Lung (tissue), 16 donors: ENCODE measurements around the gene VCAN. TPM values are rescaled to one million over a fixed set of nuclear protein-coding genes. Genes with fewer than 3 reads are reported as not detected.

ENCODE experiments used
- ATAC-seq: fragments of 200-7000 bp; cut with Tn5 transposase; one replicate; pipeline ENCODE4 v1.9.1; 2020; ENCODE audit warnings: moderate number of reproducible peaks; ENCODE audit not compliant: insufficient read depth, low FRiP score
- DNase-seq, 3 donors: peaks; one replicate each; pipeline ENCODE4 v3.0.0-alpha.2; 2013 to 2017
- H3K27ac ChIP-seq, 2 donors: one replicate each; pipeline ENCODE4 v1.5.1; 2013; ENCODE audit warnings: mild to moderate bottlenecking in 2 of 2, moderate library complexity in 2 of 2, control low read depth in 1 of 2, inconsistent platforms in 1 of 2, low read depth in 1 of 2, low read length in 1 of 2
- H3K27me3 ChIP-seq, 3 donors: one replicate each; pipeline ENCODE4 v1.5.1; 2013; ENCODE audit warnings: low read length in 2 of 3; ENCODE audit not compliant: control insufficient read depth in 3 of 3, insufficient read depth in 3 of 3
- H3K36me3 ChIP-seq, 4 donors: one replicate each; pipeline ENCODE4 v1.5.1; 2013; ENCODE audit warnings: low read length in 4 of 4, mild to moderate bottlenecking in 1 of 4, moderate library complexity in 1 of 4; ENCODE audit not compliant: control insufficient read depth in 4 of 4, insufficient read depth in 4 of 4
- H3K4me1 ChIP-seq, 5 donors: one replicate each; pipeline ENCODE4 v1.5.1; 2013; ENCODE audit warnings: low read length in 5 of 5, mild to moderate bottlenecking in 2 of 5, moderate library complexity in 1 of 5; ENCODE audit not compliant: control insufficient read depth in 5 of 5, insufficient read depth in 5 of 5
- H3K4me3 ChIP-seq: one replicate; pipeline ENCODE4 v1.5.1; 2013; ENCODE audit warnings: mild to moderate bottlenecking, control low read depth, moderate library complexity
- H3K9ac ChIP-seq, 2 donors: one replicate each; pipeline ENCODE4 v1.5.1; 2013; ENCODE audit warnings: low read length in 2 of 2, control low read depth in 1 of 2; ENCODE audit not compliant: insufficient read depth in 1 of 2
- H3K9me3 ChIP-seq, 4 donors: one replicate each; pipeline ENCODE4 v1.5.1; 2013; ENCODE audit warnings: low read length in 3 of 4, mild to moderate bottlenecking in 1 of 4, moderate library complexity in 1 of 4; ENCODE audit not compliant: control insufficient read depth in 4 of 4, insufficient read depth in 3 of 4
- WGBS, 2 donors: extraction: QIAGEN DNeasy Blood & Tissue Kit; methylation state at CpG; one replicate each; pipeline ENCODE4 v1.1.7; 2013; 5-methylcytosine and 5-hydroxymethylcytosine counted together
- long read RNA-seq, 5 donors: transcript quantifications; one replicate each; lab custom pipeline, GENCODE V29; 2026
- polyA plus RNA-seq, 2 donors: library from polyadenylated mRNA; stranded (reverse); fragments of 200-250 nt; gene quantifications; one replicate each; pipeline ENCODE4 v1.2.1, GENCODE V29; 2013
- total RNA-seq, 2 donors: library from RNA; depleted of rRNA in 1 of 2; stranded (reverse); fragments of >200 nt in 1 of 2; gene quantifications; one replicate each; pipeline ENCODE4 v1.2.1, GENCODE V29; 2014 to 2021
- TF ChIP-seq, protein P1 (sequence below): IDR thresholded peaks from 2 replicates; pipeline ENCODE4 v1.5.1; 2012; ENCODE audit warnings: mild to moderate bottlenecking; ENCODE audit errors: control extremely low read depth, extremely low read depth
- donor health status: control.
- donor health status: control.
- donor health status: Bipolar disorder and iron deficiency.
- donor health status: healthy.
- donor health status: DM: yes; HTN: yes; CAD: no.

VCAN gene
- total RNA-seq (100 to 1,000 TPM; 189 to 276 TPM), polyA plus RNA-seq (100 to 1,000 TPM in 1 of 2 donors, 10 to 100 TPM in 1; 11.6 to 123 TPM)
- long read RNA-seq, donor 1, full-length matches to known transcripts: 127 of 251 reads
- long read RNA-seq, donor 1, partial matches to known transcripts: 124 of 251 reads
- long read RNA-seq, donor 1, other reads (novel, unspliced or antisense): 0 of 251 reads
- long read RNA-seq, donor 2, full-length matches to known transcripts: 42 of 90 reads
- long read RNA-seq, donor 2, partial matches to known transcripts: 48 of 90 reads
- long read RNA-seq, donor 2, other reads (novel, unspliced or antisense): 0 of 90 reads
- long read RNA-seq, donor 3, full-length matches to known transcripts: 53 of 103 reads
- long read RNA-seq, donor 3, partial matches to known transcripts: 50 of 103 reads
- long read RNA-seq, donor 3, other reads (novel, unspliced or antisense): 0 of 103 reads
- long read RNA-seq, donor 4, full-length matches to known transcripts: 46 of 108 reads
- long read RNA-seq, donor 4, partial matches to known transcripts: 62 of 108 reads
- long read RNA-seq, donor 4, other reads (novel, unspliced or antisense): 0 of 108 reads
- long read RNA-seq, donor 5, full-length matches to known transcripts: 158 of 300 reads
- long read RNA-seq, donor 5, partial matches to known transcripts: 142 of 300 reads
- long read RNA-seq, donor 5, other reads (novel, unspliced or antisense): 0 of 300 reads

DNA sequence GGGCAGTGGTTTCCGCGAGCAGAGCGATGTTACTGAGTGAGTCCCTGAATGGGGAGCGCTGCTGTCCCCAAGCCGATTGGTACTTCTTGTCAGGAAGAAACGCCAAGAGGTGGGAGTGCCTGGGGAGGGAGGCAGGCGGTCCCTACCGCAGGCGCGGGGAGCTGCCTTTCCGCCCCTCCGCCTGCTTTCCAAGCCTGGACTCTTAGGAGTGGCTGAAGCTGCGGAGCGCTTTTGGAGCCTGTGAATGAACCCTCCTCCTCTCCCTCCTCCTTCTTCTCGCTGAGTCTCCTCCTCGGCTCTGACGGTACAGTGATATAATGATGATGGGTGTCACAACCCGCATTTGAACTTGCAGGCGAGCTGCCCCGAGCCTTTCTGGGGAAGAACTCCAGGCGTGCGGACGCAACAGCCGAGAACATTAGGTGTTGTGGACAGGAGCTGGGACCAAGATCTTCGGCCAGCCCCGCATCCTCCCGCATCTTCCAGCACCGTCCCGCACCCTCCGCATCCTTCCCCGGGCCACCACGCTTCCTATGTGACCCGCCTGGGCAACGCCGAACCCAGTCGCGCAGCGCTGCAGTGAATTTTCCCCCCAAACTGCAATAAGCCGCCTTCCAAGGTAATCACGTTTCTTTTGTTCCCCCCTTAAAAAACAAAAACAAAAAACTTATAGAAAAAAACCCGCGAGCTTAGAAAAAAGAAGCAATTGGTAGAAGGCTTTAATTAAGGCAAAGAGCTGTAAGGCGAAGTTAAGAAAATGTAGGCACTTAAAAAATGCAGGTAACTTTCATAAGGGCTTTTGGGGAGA is at the start of gene VCAN:
Gene VCAN, plus strand, starts transcription at position 340 of the 808 bp plus-strand sequence. CDS start 11,775 bp downstream, outside the sequence.
- 2 to 4% methylated on average over 40 to 43 of the region's 43 CpGs for WGBS, 2 donors
- peak; percentile 12 for ATAC-seq
- Histone ChIP-seq H3K27me3 (peaks cover 0 to 18% (median 2%) of the 10 kb centered on the region in 3 donors), H3K27ac (peak within 1 kb of the TSS in 1 of 2 donors; percentile 79), H3K9me3 (no peaks in the 10 kb centered on the region), H3K9ac (peak within 1 kb of the TSS; percentile 72 to 96), H3K4me3 (peak within 1 kb of the TSS; percentile 46), H3K36me3 (peaks cover 0 to 28% (median 3%) of the 10 kb centered on the region in 4 donors), H3K4me1 (peaks cover 0 to 29% (median 11%) of the 10 kb centered on the region in 5 donors)
- DNase-seq: peak; percentile 97 to 99 (median 98)
- TF ChIP-seq, protein P1, sequence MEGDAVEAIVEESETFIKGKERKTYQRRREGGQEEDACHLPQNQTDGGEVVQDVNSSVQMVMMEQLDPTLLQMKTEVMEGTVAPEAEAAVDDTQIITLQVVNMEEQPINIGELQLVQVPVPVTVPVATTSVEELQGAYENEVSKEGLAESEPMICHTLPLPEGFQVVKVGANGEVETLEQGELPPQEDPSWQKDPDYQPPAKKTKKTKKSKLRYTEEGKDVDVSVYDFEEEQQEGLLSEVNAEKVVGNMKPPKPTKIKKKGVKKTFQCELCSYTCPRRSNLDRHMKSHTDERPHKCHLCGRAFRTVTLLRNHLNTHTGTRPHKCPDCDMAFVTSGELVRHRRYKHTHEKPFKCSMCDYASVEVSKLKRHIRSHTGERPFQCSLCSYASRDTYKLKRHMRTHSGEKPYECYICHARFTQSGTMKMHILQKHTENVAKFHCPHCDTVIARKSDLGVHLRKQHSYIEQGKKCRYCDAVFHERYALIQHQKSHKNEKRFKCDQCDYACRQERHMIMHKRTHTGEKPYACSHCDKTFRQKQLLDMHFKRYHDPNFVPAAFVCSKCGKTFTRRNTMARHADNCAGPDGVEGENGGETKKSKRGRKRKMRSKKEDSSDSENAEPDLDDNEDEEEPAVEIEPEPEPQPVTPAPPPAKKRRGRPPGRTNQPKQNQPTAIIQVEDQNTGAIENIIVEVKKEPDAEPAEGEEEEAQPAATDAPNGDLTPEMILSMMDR: no peak

DNA sequence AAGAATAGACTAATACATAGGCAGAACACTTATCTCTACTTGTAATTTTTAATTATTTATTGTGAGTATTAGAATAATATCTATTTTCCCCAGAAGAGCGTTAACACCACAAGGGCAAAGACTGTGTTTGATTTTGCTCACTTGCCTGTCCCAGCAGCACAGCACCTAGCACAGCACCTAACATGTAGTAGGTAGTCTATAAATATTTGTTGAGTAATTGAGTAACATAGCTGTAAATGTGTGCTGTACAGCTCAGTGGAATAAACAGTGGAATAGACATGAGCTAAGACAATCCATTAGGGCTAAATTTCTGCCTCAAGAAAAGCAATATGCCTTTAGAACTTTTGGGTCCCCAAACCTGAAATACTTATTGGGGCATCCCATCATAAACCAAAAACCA is 49.3 kb upstream of the VCAN start:
- H3K4me1 ChIP-seq: no peaks in the 10 kb centered on the region
- no peak for ATAC-seq
- no peak overlapping the region for H3K27ac ChIP-seq

DNA sequence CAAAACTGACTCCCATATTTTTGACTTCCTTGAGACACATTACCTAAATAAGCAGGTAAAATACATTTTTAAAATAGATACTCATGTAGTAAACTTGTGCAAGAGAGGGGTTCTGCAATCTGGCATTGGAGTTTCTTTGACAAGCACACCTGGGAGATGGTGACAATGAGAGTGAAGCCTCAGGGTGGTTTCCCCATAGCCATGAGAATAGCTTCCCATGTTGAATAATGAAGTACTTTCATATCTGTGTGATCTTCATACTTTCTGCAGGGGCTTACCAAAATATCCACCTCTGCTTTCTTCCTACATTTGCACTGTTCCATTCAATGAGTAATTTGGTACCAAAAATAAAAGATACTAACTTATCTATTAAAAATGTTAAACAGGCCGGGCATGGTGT is 44.7 kb upstream of the VCAN start:
- H3K9me3 ChIP-seq: no peaks in the 10 kb centered on the region
- WGBS, 2 donors: 89 to 100% methylated on average over 1 of the region's 1 CpG
- H3K36me3 ChIP-seq: no peaks in the 10 kb centered on the region
- no peak overlapping the region for H3K27ac ChIP-seq
- no peak for ATAC-seq
- no peak overlapping the region for H3K4me3 ChIP-seq
- H3K4me1 ChIP-seq: peaks cover 0 to 10% (median 0%) of the 10 kb centered on the region in 5 donors
- no peaks in the 10 kb centered on the region for H3K27me3 ChIP-seq
- DNase-seq: no peak
- TF ChIP-seq, protein P1: no peak
- H3K9ac ChIP-seq: no peak overlapping the region

More for the DNA sequence above, 49.3 kb upstream of the VCAN start:
- Histone ChIP-seq H3K9me3 (peaks cover 0 to 1% (median 0%) of the 10 kb centered on the region in 4 donors), H3K36me3 (no peaks in the 10 kb centered on the region), H3K4me3 (no peak overlapping the region), H3K27me3 (no peaks in the 10 kb centered on the region), H3K9ac (no peak overlapping the region)
- TF ChIP-seq, protein P1: no peak
- 92 to 98% methylated on average over 1 of the region's 1 CpG for WGBS, 2 donors
- no peak for DNase-seq
